GM21825 (cell line): Measurements from ENCODE around the gene RGN.
"Not testable (repeated sequence)": the region's sequence is repeated elsewhere in the genome, so short reads cannot be mapped to it uniquely, and the experiment has no call there.

ENCODE experiments used
- ATAC-seq: cut with Tn5 transposase; IDR thresholded peaks from one replicate; pipeline ENCODE4 v1.9.1; 2021; ENCODE audit warnings: mild to moderate bottlenecking, moderate library complexity; ENCODE audit not compliant: unreplicated experiment

The RGN gene

GRCh38 chrX:47078129-47079043 lies at the start of gene RGN:
RGN (plus strand) TSS chrX:47078443; CDS start chrX:47081145, 2,702 bp downstream.
- ATAC-seq = no peak

- no peak for ATAC-seq
Measured at GRCh38 chrX:47030339-47030738, 47.9 kb upstream of the RGN start.

GRCh38 chrX:47047989-47048388 lies 30.3 kb upstream of the RGN start:
- ATAC-seq = no peak

GRCh38 chrX:47059142-47059874 lies 18.9 kb upstream of the RGN start:
- ATAC-seq = no peak

GRCh38 chrX:47060708-47061107 lies 17.5 kb upstream of the RGN start:
- no peak for ATAC-seq

- ATAC-seq = no peak
Measured at GRCh38 chrX:47061238-47061919, 16.9 kb upstream of the RGN start.

GRCh38 chrX:47063179-47063578 lies 15.1 kb upstream of the RGN start:
- no peak for ATAC-seq

- no peak for ATAC-seq
Measured at GRCh38 chrX:47068214-47068613, 10.0 kb upstream of the RGN start.

GRCh38 chrX:47068720-47069119 lies 9.5 kb upstream of the RGN start:
- no peak for ATAC-seq

- ATAC-seq = no peak
Measured at GRCh38 chrX:47080215-47080914, 2.1 kb downstream of the RGN start.

GRCh38 chrX:47080915-47081236 lies 2.6 kb downstream of the RGN start:
- no peak for ATAC-seq

- peak; percentile 49 for ATAC-seq
Measured at GRCh38 chrX:47091149-47091775, 13.0 kb downstream of the RGN start.

- ATAC-seq = no peak
Measured at GRCh38 chrX:47093248-47093647, 15.0 kb downstream of the RGN start.

- no peak for ATAC-seq
Measured at GRCh38 chrX:47093860-47094259, 15.6 kb downstream of the RGN start.

GRCh38 chrX:47097018-47097417 lies 18.8 kb downstream of the RGN start:
- ATAC-seq = no peak

GRCh38 chrX:47098338-47099094 lies 20.3 kb downstream of the RGN start:
- no peak for ATAC-seq

- no peak for ATAC-seq
Measured at GRCh38 chrX:47101206-47101605, 23.0 kb downstream of the RGN start.

- ATAC-seq = not testable (repeated sequence)
Measured at GRCh38 chrX:47110936-47111615, 32.8 kb downstream of the RGN start.

- ATAC-seq = no peak
Measured at GRCh38 chrX:47112316-47112954, 34.2 kb downstream of the RGN start.
